Neuronal stem cell (in vitro differentiated cells): ENCODE data around the gene ARHGAP26.

Experiments used
- DNase-seq: peaks from one replicate; pipeline ENCODE4 v3.0.0-alpha.2; 2013; ENCODE audit warnings: low spot score
- H2AFZ ChIP-seq: one replicate; pipeline ENCODE4 v1.6.1; 2013; ENCODE audit warnings: mild to moderate bottlenecking, low read length, inconsistent platforms
- H2AK5ac ChIP-seq: 2 replicates; pipeline ENCODE4 v1.6.1; 2013; ENCODE audit warnings: low read depth, mild to moderate bottlenecking, inconsistent platforms, low read length, moderate library complexity, mixed read lengths
- H2BK120ac ChIP-seq: 2 replicates; pipeline ENCODE4 v1.6.1; 2013; ENCODE audit warnings: low read depth, mild to moderate bottlenecking, inconsistent platforms, low read length, moderate library complexity, mixed read lengths
- H2BK12ac ChIP-seq: one replicate; pipeline ENCODE4 v1.6.1; 2013; ENCODE audit warnings: low read length, inconsistent platforms
- H2BK15ac ChIP-seq: 2 replicates; pipeline ENCODE4 v1.6.1; 2013; ENCODE audit warnings: mild to moderate bottlenecking, low read length, inconsistent platforms, mixed read lengths
- H2BK5ac ChIP-seq: one replicate; pipeline ENCODE4 v1.6.1; 2013; ENCODE audit warnings: inconsistent platforms, mild to moderate bottlenecking, low read length, moderate library complexity
- H3K14ac ChIP-seq: one replicate; pipeline ENCODE4 v1.6.1; 2013; ENCODE audit warnings: low read length, inconsistent platforms
- H3K18ac ChIP-seq: 2 replicates; pipeline ENCODE4 v1.6.1; 2013; ENCODE audit warnings: low read length, inconsistent platforms
- H3K23ac ChIP-seq: 2 replicates; pipeline ENCODE4 v1.6.1; 2013; ENCODE audit warnings: low read depth, mild to moderate bottlenecking, mixed read lengths, low read length, inconsistent platforms; ENCODE audit not compliant: poor library complexity
- H3K27ac ChIP-seq: replicated peaks from 3 replicates; pipeline ENCODE4 v1.5.1; 2013; ENCODE audit warnings: low read length, inconsistent platforms
- H3K27me3 ChIP-seq, 3 experiments: 2 replicates each; pipeline ENCODE4 v1.6.1; 2013; ENCODE audit warnings: low read length in 3 of 3, mild to moderate bottlenecking in 2 of 3, inconsistent platforms in 1 of 3, low read depth in 1 of 3, mixed read lengths in 1 of 3, moderate library complexity in 1 of 3; ENCODE audit not compliant: control insufficient read depth in 3 of 3, insufficient read depth in 3 of 3
- H3K36me3 ChIP-seq, 2 donors: replicated peaks in 1 of 2; 2 replicates each; pipeline ENCODE4 v1.6.1; 2013; ENCODE audit warnings: low read length in 2 of 2; ENCODE audit not compliant: control insufficient read depth in 2 of 2, insufficient read depth in 2 of 2
- H3K4ac ChIP-seq: 2 replicates; pipeline ENCODE4 v1.6.1; 2013; ENCODE audit warnings: inconsistent platforms, mild to moderate bottlenecking, low read length, moderate library complexity
- H3K4me1 ChIP-seq, 2 donors: 1 replicate in 1 of 2; 2 replicates in 1 of 2; pipeline ENCODE4 v1.6.1; 2013; ENCODE audit warnings: low read length in 2 of 2, low read depth in 1 of 2; ENCODE audit not compliant: control insufficient read depth in 2 of 2, insufficient read depth in 1 of 2
- H3K4me2 ChIP-seq: one replicate; pipeline ENCODE4 v1.6.1; 2013; ENCODE audit warnings: mild to moderate bottlenecking, low read length, inconsistent platforms; ENCODE audit not compliant: insufficient read depth, poor library complexity, severe bottlenecking
- H3K4me3 ChIP-seq, 2 donors: 2 replicates each; pipeline ENCODE4 v1.5.1; 2013; ENCODE audit warnings: low read length in 2 of 2, mild to moderate bottlenecking in 2 of 2, inconsistent platforms in 1 of 2, moderate library complexity in 1 of 2
- H3K79me1 ChIP-seq: one replicate; pipeline ENCODE4 v1.6.1; 2013; ENCODE audit warnings: low read depth, mild to moderate bottlenecking, inconsistent platforms, low read length, moderate library complexity
- H3K9ac ChIP-seq: one replicate; pipeline ENCODE4 v1.6.1; 2013; ENCODE audit warnings: mild to moderate bottlenecking, low read depth, low read length, inconsistent platforms; ENCODE audit not compliant: poor library complexity
- H3K9me3 ChIP-seq, 2 donors: replicated peaks in 1 of 2; 2 replicates each; pipeline versions ENCODE3 to v1.6.1; 2013; ENCODE audit warnings: low read length in 2 of 2, mild to moderate bottlenecking in 2 of 2, inconsistent platforms in 1 of 2, low read depth in 1 of 2, mixed read lengths in 1 of 2, moderate library complexity in 1 of 2; ENCODE audit not compliant: control insufficient read depth in 2 of 2, insufficient read depth in 1 of 2
- H4K8ac ChIP-seq: one replicate; pipeline ENCODE4 v1.6.1; 2013; ENCODE audit warnings: low read depth, mild to moderate bottlenecking, inconsistent platforms, low read length, moderate library complexity
- H4K91ac ChIP-seq: one replicate; pipeline ENCODE4 v1.6.1; 2013; ENCODE audit warnings: low read length, low read depth, mild to moderate bottlenecking, inconsistent platforms; ENCODE audit not compliant: poor library complexity
- WGBS, 2 donors: extraction: QIAGEN DNeasy Blood & Tissue Kit; methylation state at CpG; one replicate each; pipeline ENCODE4 v1.1.7; 2013; ENCODE audit warnings: missing lambda C conversion rate in 2 of 2, mixed read lengths in 1 of 2; ENCODE audit not compliant: insufficient read length in 2 of 2, insufficient replicate concordance in 1 of 2; ENCODE audit errors: extremely low coverage in 2 of 2; 5-methylcytosine and 5-hydroxymethylcytosine counted together

The ARHGAP26 gene

GRCh38 chr5:143228597-143229293 lies 458.6 kb downstream of the ARHGAP26 start:
- Histone ChIP-seq H2BK15ac (no peak overlapping the region), H3K79me1 (no peaks in the 10 kb centered on the region), H3K27ac (no peak overlapping the region), H4K8ac (no peak overlapping the region), H3K4me3 (no peak overlapping the region), H3K4me1 (peaks cover 0 to 4% of the 10 kb centered on the region in 2 donors), H2BK12ac (no peak overlapping the region), H3K9me3 (no peaks in the 10 kb centered on the region), H3K27me3 (no peaks in the 10 kb centered on the region), H3K23ac (no peak overlapping the region), H3K36me3 (no peaks in the 10 kb centered on the region), H2BK5ac (no peak overlapping the region), H3K4ac (no peak overlapping the region), H2AFZ (no peak overlapping the region), H3K9ac (no peak overlapping the region), H4K91ac (no peak overlapping the region), H2AK5ac (no peak overlapping the region), H3K18ac (no peak overlapping the region), H3K4me2 (no peak overlapping the region), H2BK120ac (no peak overlapping the region), H3K14ac (no peak overlapping the region)
- DNase-seq, result no peak
- no CpG with 5 or more reads among the region's 8 CpGs for WGBS, 2 donors

GRCh38 chr5:143229426-143229895 lies 459.3 kb downstream of the ARHGAP26 start:
- H3K4me1 ChIP-seq, result peaks cover 0 to 4% of the 10 kb centered on the region in 2 donors
- H2BK120ac ChIP-seq, result no peak overlapping the region
- no peak overlapping the region for H2BK12ac ChIP-seq
- no peak overlapping the region for H3K4me3 ChIP-seq
- H3K23ac ChIP-seq, result no peak overlapping the region
- no peak overlapping the region for H3K14ac ChIP-seq
- no CpG with 5 or more reads among the region's 8 CpGs for WGBS, 2 donors
- no peak overlapping the region for H3K4me2 ChIP-seq
- H3K79me1 ChIP-seq, result no peaks in the 10 kb centered on the region
- peak overlapping the region; percentile 12 for H2AK5ac ChIP-seq
- no peaks in the 10 kb centered on the region for H3K36me3 ChIP-seq
- no peak for DNase-seq
- no peak overlapping the region for H2AFZ ChIP-seq
- H2BK15ac ChIP-seq, result no peak overlapping the region
- H3K27ac ChIP-seq, result no peak overlapping the region
- peak overlapping the region; percentile 40 for H4K91ac ChIP-seq
- H3K4ac ChIP-seq, result no peak overlapping the region
- no peak overlapping the region for H4K8ac ChIP-seq
- H3K9me3 ChIP-seq, result no peaks in the 10 kb centered on the region
- H3K18ac ChIP-seq, result no peak overlapping the region
- H3K27me3 ChIP-seq, result no peaks in the 10 kb centered on the region
- no peak overlapping the region for H2BK5ac ChIP-seq
- H3K9ac ChIP-seq, result no peak overlapping the region

GRCh38 chr5:143229896-143230675 lies 459.9 kb downstream of the ARHGAP26 start:
- H2BK12ac ChIP-seq, result no peak overlapping the region
- H3K9ac ChIP-seq, result no peak overlapping the region
- no peak overlapping the region for H3K18ac ChIP-seq
- no peak overlapping the region for H2AK5ac ChIP-seq
- H3K79me1 ChIP-seq, result no peaks in the 10 kb centered on the region
- H3K14ac ChIP-seq, result no peak overlapping the region
- no peaks in the 10 kb centered on the region for H3K36me3 ChIP-seq
- no peak overlapping the region for H2BK15ac ChIP-seq
- DNase-seq, result no peak
- H3K4me2 ChIP-seq, result no peak overlapping the region
- no peak overlapping the region for H2BK5ac ChIP-seq
- no peak overlapping the region for H3K27ac ChIP-seq
- WGBS, 2 donors, result no CpG with 5 or more reads among the region's 10 CpGs
- H4K91ac ChIP-seq, result peak overlapping the region; percentile 40
- H3K4me3 ChIP-seq, result no peak overlapping the region
- no peak overlapping the region for H2BK120ac ChIP-seq
- H4K8ac ChIP-seq, result no peak overlapping the region
- no peak overlapping the region for H3K23ac ChIP-seq
- H2AFZ ChIP-seq, result no peak overlapping the region
- no peaks in the 10 kb centered on the region for H3K9me3 ChIP-seq
- no peak overlapping the region for H3K4ac ChIP-seq
- no peaks in the 10 kb centered on the region for H3K27me3 ChIP-seq
- H3K4me1 ChIP-seq, result peaks cover 0 to 4% of the 10 kb centered on the region in 2 donors

GRCh38 chr5:143230676-143230996 lies 460.5 kb downstream of the ARHGAP26 start:
- no peak overlapping the region for H2AK5ac ChIP-seq
- H3K4ac ChIP-seq, result no peak overlapping the region
- no peak overlapping the region for H3K23ac ChIP-seq
- H3K36me3 ChIP-seq, result no peaks in the 10 kb centered on the region
- H3K4me1 ChIP-seq, result peaks cover 0 to 4% of the 10 kb centered on the region in 2 donors
- H3K18ac ChIP-seq, result no peak overlapping the region
- H3K4me3 ChIP-seq, result no peak overlapping the region
- H2BK5ac ChIP-seq, result no peak overlapping the region
- H2BK12ac ChIP-seq, result no peak overlapping the region
- H3K9me3 ChIP-seq, result no peaks in the 10 kb centered on the region
- no CpG with 5 or more reads among the region's 6 CpGs for WGBS, 2 donors
- no peaks in the 10 kb centered on the region for H3K79me1 ChIP-seq
- no peak overlapping the region for H3K9ac ChIP-seq
- no peak overlapping the region for H4K8ac ChIP-seq
- no peak overlapping the region for H2BK120ac ChIP-seq
- H3K14ac ChIP-seq, result no peak overlapping the region
- H2BK15ac ChIP-seq, result no peak overlapping the region
- H3K4me2 ChIP-seq, result no peak overlapping the region
- no peak overlapping the region for H4K91ac ChIP-seq
- no peaks in the 10 kb centered on the region for H3K27me3 ChIP-seq
- H3K27ac ChIP-seq, result no peak overlapping the region
- DNase-seq, result no peak
- no peak overlapping the region for H2AFZ ChIP-seq
